Measurements from ENCODE around the gene SLC20A1.

DNA sequence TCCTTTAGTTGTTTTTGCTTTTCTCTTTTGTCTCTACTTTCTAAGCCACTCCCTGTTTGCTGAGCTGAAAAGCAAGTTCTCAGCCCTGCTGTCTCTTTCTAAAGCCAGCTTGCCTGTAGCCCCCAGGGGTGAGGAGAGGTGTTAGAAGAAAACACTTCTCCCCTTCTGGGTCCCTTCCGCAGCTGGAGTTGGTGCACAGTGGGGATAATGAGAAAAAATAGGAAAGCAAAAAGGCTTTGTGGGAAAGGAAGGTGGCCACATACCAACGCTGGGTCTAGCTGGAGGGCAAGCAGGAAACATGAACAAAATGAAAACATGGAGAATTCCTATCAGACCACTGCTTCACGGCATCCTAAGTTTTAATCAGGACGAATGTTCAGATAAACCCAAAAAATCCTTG, 15.5 kb upstream of the SLC20A1 start:
- TF ChIP-seq, protein P1, sequence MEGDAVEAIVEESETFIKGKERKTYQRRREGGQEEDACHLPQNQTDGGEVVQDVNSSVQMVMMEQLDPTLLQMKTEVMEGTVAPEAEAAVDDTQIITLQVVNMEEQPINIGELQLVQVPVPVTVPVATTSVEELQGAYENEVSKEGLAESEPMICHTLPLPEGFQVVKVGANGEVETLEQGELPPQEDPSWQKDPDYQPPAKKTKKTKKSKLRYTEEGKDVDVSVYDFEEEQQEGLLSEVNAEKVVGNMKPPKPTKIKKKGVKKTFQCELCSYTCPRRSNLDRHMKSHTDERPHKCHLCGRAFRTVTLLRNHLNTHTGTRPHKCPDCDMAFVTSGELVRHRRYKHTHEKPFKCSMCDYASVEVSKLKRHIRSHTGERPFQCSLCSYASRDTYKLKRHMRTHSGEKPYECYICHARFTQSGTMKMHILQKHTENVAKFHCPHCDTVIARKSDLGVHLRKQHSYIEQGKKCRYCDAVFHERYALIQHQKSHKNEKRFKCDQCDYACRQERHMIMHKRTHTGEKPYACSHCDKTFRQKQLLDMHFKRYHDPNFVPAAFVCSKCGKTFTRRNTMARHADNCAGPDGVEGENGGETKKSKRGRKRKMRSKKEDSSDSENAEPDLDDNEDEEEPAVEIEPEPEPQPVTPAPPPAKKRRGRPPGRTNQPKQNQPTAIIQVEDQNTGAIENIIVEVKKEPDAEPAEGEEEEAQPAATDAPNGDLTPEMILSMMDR (IDR thresholded peaks at IDR 0.05 in 4 of 5, conservative IDR thresholded peaks at IDR 0.05 in 1 of 5), result no peak
- TF ChIP-seq POLR2A (IDR thresholded peaks at IDR 0.05), result no peak

Measured in gastrocnemius medialis (tissue), 4 donors.